CD4-positive, CD25-positive, alpha-beta regulatory T cell (primary cell): ENCODE results near the gene CHN1. TPM values are rescaled to one million over a fixed set of nuclear protein-coding genes. Genes with fewer than 3 reads are reported as not detected.
A peak's percentile ranks its signal among the peaks of the same experiment; 100 is the strongest.

Source experiments
- ATAC-seq, 2 donors: fragments of 150-1000 bp; cut with Tn5 transposase; one replicate each; pipeline ENCODE4 v1.10.0; 2021; ENCODE audit warnings: low read depth in 2 of 2, moderate number of reproducible peaks in 2 of 2, moderate library complexity in 1 of 2
- DNase-seq, 3 donors: peaks; one replicate each; pipeline versions ENCODE4 v3.0.0 to v3.0.0-alpha.2; 2012 to 2022; ENCODE audit warnings: mixed read lengths in 1 of 3
- H3K27ac ChIP-seq: one replicate; pipeline ENCODE4 v1.7.0; 2013; ENCODE audit warnings: mild to moderate bottlenecking, low read length; ENCODE audit not compliant: insufficient read depth, poor library complexity, severe bottlenecking
- H3K27me3 ChIP-seq: one replicate; pipeline ENCODE4 v1.7.0; 2013; ENCODE audit warnings: low read length; ENCODE audit not compliant: control insufficient read depth, insufficient read depth
- H3K36me3 ChIP-seq: one replicate; pipeline ENCODE4 v1.7.0; 2013; ENCODE audit warnings: mild to moderate bottlenecking, low read length, moderate library complexity; ENCODE audit not compliant: control insufficient read depth, insufficient read depth
- H3K4me1 ChIP-seq: 2 replicates; pipeline ENCODE4 v1.7.0; 2013; ENCODE audit warnings: mild to moderate bottlenecking, low read length; ENCODE audit not compliant: insufficient read depth, control insufficient read depth, poor library complexity, severe bottlenecking
- H3K4me3 ChIP-seq: one replicate; pipeline ENCODE4 v1.7.0; 2013; ENCODE audit warnings: low read depth, mild to moderate bottlenecking, low read length, moderate library complexity
- H3K9me3 ChIP-seq, 2 experiments: 1 replicate in 1 of 2; 2 replicates in 1 of 2; pipeline ENCODE4 v1.7.0; 2013; ENCODE audit warnings: low read length in 2 of 2, mild to moderate bottlenecking in 1 of 2, moderate library complexity in 1 of 2; ENCODE audit not compliant: control insufficient read depth in 2 of 2
- H3K27ac Mint-ChIP-seq, 3 donors: one replicate each; pipeline ENCODE4 v1.8.0; 2020 to 2022; ENCODE audit warnings: mild to moderate bottlenecking in 3 of 3, mixed read lengths in 3 of 3, moderate library complexity in 2 of 3
- H3K27me3 Mint-ChIP-seq: one replicate; pipeline ENCODE4 v1.8.0; 2022; ENCODE audit warnings: mild to moderate bottlenecking, mixed read lengths
- H3K36me3 Mint-ChIP-seq: one replicate; pipeline ENCODE4 v1.8.0; 2020; ENCODE audit warnings: mixed read lengths
- H3K4me1 Mint-ChIP-seq, 4 donors: one replicate each; pipeline ENCODE4 v1.8.0; 2020 to 2022; ENCODE audit warnings: mixed read lengths in 4 of 4, mild to moderate bottlenecking in 1 of 4
- H3K4me3 Mint-ChIP-seq, 4 donors: one replicate each; pipeline ENCODE4 v1.8.0; 2020 to 2022; ENCODE audit warnings: mild to moderate bottlenecking in 4 of 4, mixed read lengths in 4 of 4, moderate library complexity in 3 of 4
- H3K9me3 Mint-ChIP-seq, 7 donors: one replicate each; pipeline ENCODE4 v1.8.0; 2020 to 2022; ENCODE audit warnings: mixed read lengths in 7 of 7, mild to moderate bottlenecking in 3 of 7, moderate library complexity in 2 of 7
- polyA plus RNA-seq, 4 donors: library from polyadenylated mRNA; unstranded; fragments of 300-500 nt; fragmentation: Illumina TruSeq; gene quantifications; one replicate each; pipeline ENCODE4 v1.2.3, GENCODE V29; 2021
- total RNA-seq: library from RNA; stranded (reverse); gene quantifications from one replicate; pipeline ENCODE4 v1.2.3, GENCODE V29; 2022

Gene CHN1
- total and polyA plus RNA-seq, 5 donors from 2014 or later = 6.6 to 17.9 (median 12.0) TPM

DNA sequence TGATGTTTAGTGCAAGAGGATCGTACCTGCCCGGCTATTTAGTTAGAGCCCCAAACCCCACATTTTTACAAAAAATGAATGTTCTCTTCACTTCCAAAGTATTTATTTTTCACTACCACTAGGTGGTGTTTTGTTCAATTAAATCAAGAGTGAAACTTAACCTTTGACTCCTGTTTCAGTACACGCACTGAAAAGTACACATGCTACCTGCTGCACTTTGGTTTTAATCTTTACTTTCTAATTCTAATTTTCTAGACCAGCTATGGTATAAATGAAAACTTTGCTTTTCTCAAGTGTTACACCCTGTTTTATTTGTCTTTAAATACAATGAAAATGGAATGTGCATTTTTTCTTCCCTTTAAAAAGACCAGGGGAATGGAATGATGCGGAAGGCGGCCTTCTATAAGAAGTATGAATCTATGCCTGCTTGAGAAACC is 31.4 kb upstream of the CHN1 start:
- Mint-ChIP-seq H3K4me1 (peaks cover 4 to 7% (median 5%) of the 10 kb centered on the region in 4 donors), H3K27me3 (no peaks in the 10 kb centered on the region), H3K27ac (peak overlapping the region; percentile 55 to 68 (median 67)), H3K9me3 (peaks cover 0 to 1% (median 0%) of the 10 kb centered on the region in 7 donors), H3K4me3 (peak overlapping the region in 3 of 4 donors; percentile 53 to 75 (median 63)), H3K36me3 (no peaks in the 10 kb centered on the region)
- Histone ChIP-seq H3K27ac (no peak overlapping the region), H3K4me1 (no peaks in the 10 kb centered on the region), H3K9me3 (no peaks in the 10 kb centered on the region), H3K4me3 (peak overlapping the region; percentile 46), H3K36me3 (no peaks in the 10 kb centered on the region), H3K27me3 (no peaks in the 10 kb centered on the region)
- ATAC-seq = peak; percentile 28 to 50
- peak in 2 of 3 donors; percentile 49 to 62 for DNase-seq

DNA sequence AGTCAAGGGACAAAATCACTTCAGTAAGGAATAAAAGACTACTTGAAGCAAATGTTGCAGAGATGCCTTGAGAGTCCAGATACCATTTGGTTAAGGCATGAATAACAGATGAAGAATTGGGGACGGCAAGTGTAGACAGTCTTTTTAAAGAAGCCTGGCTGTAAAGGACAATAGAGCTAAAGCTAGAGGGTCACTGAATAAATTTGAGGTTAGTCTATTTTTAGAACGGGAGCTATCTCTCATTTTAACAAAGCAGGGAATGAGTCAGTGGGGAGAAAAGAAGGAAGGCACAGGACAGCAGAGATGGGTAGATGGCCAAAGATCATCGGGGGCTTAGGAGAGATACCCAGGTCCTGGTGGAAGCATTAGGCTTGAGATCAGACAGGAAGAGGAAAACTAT is 30.6 kb upstream of the CHN1 start:
- no peak for ATAC-seq
- H3K4me1 Mint-ChIP-seq = peaks cover 4 to 7% (median 5%) of the 10 kb centered on the region in 4 donors
- peaks cover 0 to 1% (median 0%) of the 10 kb centered on the region in 7 donors for H3K9me3 Mint-ChIP-seq
- Histone ChIP-seq H3K4me1 (no peaks in the 10 kb centered on the region), H3K36me3 (no peaks in the 10 kb centered on the region), H3K27ac (no peak overlapping the region), H3K27me3 (no peaks in the 10 kb centered on the region), H3K9me3 (no peaks in the 10 kb centered on the region), H3K4me3 (no peak overlapping the region)
- DNase-seq = no peak
- no peak overlapping the region for H3K4me3 Mint-ChIP-seq
- no peak overlapping the region for H3K27ac Mint-ChIP-seq
- H3K36me3 Mint-ChIP-seq = no peaks in the 10 kb centered on the region
- H3K27me3 Mint-ChIP-seq = no peaks in the 10 kb centered on the region

DNA sequence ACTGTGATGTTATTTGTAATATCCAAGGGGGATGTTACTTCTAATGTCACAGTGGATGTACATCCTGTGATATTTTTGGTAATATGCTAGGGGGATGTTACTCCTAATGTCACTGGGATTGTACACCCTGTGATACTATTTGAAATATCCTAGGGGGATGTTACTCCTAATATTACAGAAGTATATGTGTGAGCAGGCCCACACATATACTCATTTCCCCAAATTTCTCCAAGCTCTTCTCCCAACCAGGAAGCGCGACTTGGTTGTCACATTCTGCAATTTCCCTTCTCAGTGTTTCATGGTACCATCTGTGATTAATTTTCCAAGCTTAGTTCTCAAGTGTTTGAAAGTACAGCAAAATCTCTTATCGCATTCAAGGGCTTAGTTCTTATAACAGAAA is 29.5 kb upstream of the CHN1 start:
- no peak for DNase-seq
- Mint-ChIP-seq H3K36me3 (no peaks in the 10 kb centered on the region), H3K27me3 (no peaks in the 10 kb centered on the region), H3K4me1 (peaks cover 4 to 7% (median 5%) of the 10 kb centered on the region in 4 donors), H3K9me3 (peaks cover 0 to 3% (median 0%) of the 10 kb centered on the region in 7 donors), H3K4me3 (no peak overlapping the region), H3K27ac (no peak overlapping the region)
- Histone ChIP-seq H3K27ac (no peak overlapping the region), H3K36me3 (no peaks in the 10 kb centered on the region), H3K4me1 (no peaks in the 10 kb centered on the region), H3K9me3 (no peaks in the 10 kb centered on the region), H3K4me3 (no peak overlapping the region), H3K27me3 (no peaks in the 10 kb centered on the region)
- ATAC-seq = no peak

DNA sequence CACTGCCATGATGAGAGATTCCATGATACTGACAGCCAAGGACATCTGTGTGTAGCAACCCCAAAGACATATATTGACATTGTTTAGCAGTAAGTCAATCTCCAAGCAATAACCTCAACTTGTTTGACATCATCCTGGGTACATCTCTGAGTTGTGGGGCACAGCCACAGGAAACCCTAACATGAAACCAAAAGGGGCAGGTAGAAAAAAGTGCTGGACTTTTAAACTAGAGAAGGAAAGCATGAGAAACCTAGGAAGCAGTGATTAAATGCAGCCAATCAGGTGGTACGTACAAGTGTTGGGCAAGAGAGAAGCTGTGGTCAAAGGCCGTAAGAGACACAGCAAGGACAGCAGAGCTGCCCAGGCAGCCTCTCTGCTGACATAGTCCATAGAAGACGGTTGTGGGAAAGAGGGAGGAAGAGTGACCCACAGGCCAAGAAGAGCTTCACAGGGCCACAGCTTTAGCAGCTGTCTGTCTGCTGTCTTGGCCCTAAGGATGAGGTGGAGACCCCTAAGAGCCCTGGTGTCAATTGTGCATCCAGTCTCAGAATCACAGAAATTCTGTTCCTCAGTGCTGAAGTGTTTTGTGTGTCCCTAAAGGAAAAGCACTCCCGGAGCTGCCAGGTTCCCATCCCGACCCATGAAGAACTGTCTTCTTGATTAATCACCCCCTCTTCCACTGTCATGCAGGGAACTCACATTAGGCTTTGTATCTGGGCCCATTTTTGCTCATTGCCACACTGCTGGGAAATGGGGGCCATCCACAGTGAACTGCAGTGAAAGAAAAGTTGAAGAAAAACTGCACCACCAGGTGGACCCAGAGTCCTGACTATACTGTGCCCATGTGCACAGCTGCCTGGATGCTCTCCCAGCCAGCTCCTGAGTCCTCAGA is 25.4 kb upstream of the CHN1 start:
- Histone ChIP-seq H3K4me1 (no peaks in the 10 kb centered on the region), H3K27me3 (no peaks in the 10 kb centered on the region), H3K9me3 (no peaks in the 10 kb centered on the region), H3K36me3 (no peaks in the 10 kb centered on the region), H3K4me3 (no peak overlapping the region), H3K27ac (no peak overlapping the region)
- H3K36me3 Mint-ChIP-seq = no peaks in the 10 kb centered on the region
- peaks cover 0 to 2% (median 0%) of the 10 kb centered on the region in 7 donors for H3K9me3 Mint-ChIP-seq
- ATAC-seq (no peak), DNase-seq (peak in 1 of 3 donors; percentile 23)
- H3K27ac Mint-ChIP-seq = peak overlapping the region in 2 of 3 donors; percentile 30 to 60
- no peaks in the 10 kb centered on the region for H3K27me3 Mint-ChIP-seq
- no peak overlapping the region for H3K4me3 Mint-ChIP-seq
- no peaks in the 10 kb centered on the region for H3K4me1 Mint-ChIP-seq

DNA sequence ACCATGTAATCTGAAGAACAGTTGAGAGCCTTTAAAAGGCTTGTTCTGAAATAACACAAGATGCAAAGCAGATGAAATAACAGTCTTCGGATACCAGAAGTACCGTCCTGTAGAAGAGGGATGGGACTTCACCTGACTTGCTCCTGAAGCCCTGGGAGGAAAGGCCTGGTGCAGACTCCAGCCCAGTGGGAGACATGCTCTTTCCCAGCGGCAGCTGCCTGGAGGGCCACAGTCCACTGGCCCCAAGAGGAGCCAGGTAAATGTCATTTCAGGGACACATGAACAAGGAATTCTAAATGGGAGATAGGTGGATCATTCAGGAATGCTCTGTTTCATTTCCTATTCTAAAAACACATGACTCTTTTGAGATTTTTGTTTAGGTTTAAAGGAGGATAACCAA is 22.6 kb upstream of the CHN1 start:
- H3K4me1 ChIP-seq = no peaks in the 10 kb centered on the region
- no peak for ATAC-seq
- H3K4me3 ChIP-seq = no peak overlapping the region
- no peaks in the 10 kb centered on the region for H3K4me1 Mint-ChIP-seq
- H3K9me3 Mint-ChIP-seq = peaks cover 0 to 7% (median 0%) of the 10 kb centered on the region in 7 donors
- H3K27ac ChIP-seq = no peak overlapping the region
- H3K9me3 ChIP-seq = no peaks in the 10 kb centered on the region
- no peaks in the 10 kb centered on the region for H3K36me3 Mint-ChIP-seq
- no peak for DNase-seq
- peaks cover 7% of the 10 kb centered on the region for H3K27me3 Mint-ChIP-seq
- H3K27ac Mint-ChIP-seq = no peak overlapping the region
- H3K27me3 ChIP-seq = no peaks in the 10 kb centered on the region
- no peak overlapping the region for H3K4me3 Mint-ChIP-seq
- no peaks in the 10 kb centered on the region for H3K36me3 ChIP-seq

DNA sequence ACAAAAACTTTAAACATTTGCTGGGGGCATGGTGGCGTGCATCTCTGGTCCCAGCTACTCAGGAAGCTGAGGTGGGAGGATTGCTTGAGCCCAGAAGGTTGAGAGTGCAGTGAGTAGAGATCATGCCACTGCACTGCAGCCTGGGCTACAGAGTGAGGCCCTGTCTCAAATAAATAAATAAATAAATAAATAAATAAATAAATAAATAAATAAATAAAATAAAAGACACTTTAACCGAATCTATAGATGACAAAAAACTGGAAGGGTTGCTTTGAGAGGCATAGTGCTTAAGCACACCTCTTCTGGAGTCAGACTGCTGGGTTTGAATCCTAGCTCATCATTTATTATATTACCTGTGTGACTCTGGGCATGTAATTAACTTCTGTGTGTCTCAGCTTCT is 21.2 kb upstream of the CHN1 start:
- peaks cover 7% of the 10 kb centered on the region for H3K27me3 Mint-ChIP-seq

DNA sequence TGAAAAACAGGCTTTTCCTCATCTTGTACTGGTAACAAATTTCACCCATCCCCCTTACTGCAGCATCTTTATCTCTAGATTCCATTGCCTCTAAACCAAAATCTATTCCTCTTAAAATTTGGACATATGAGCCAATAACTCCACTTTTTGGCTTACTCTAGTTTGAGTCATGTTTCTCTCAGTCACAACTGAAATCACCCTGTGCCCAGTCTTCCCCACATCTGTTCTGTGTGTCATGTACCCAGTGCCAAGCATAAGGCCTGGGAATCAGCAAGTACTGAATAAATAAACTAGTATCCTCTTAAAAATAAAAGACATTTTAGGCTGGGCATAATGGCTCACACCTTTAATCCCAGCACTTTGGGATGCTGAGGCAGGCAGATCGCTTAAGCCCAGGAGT is 20.8 kb upstream of the CHN1 start:
- peaks cover 7% of the 10 kb centered on the region for H3K27me3 Mint-ChIP-seq
- Histone ChIP-seq H3K27ac (no peak overlapping the region), H3K4me1 (no peaks in the 10 kb centered on the region), H3K4me3 (no peak overlapping the region), H3K36me3 (no peaks in the 10 kb centered on the region), H3K27me3 (no peaks in the 10 kb centered on the region), H3K9me3 (no peaks in the 10 kb centered on the region)
- no peaks in the 10 kb centered on the region for H3K36me3 Mint-ChIP-seq
- no peak overlapping the region for H3K4me3 Mint-ChIP-seq
- H3K9me3 Mint-ChIP-seq = peaks cover 0 to 7% (median 0%) of the 10 kb centered on the region in 7 donors
- H3K27ac Mint-ChIP-seq = no peak overlapping the region
- no peaks in the 10 kb centered on the region for H3K4me1 Mint-ChIP-seq
- ATAC-seq (no peak), DNase-seq (no peak)

More for the DNA sequence above, 21.2 kb upstream of the CHN1 start:
- DNase-seq = no peak
- no peaks in the 10 kb centered on the region for H3K27me3 ChIP-seq
- ATAC-seq = no peak
- Mint-ChIP-seq H3K4me1 (no peaks in the 10 kb centered on the region), H3K4me3 (no peak overlapping the region), H3K27ac (no peak overlapping the region), H3K36me3 (no peaks in the 10 kb centered on the region), H3K9me3 (peaks cover 0 to 7% (median 0%) of the 10 kb centered on the region in 7 donors)
- H3K9me3 ChIP-seq = no peaks in the 10 kb centered on the region
- no peak overlapping the region for H3K27ac ChIP-seq
- no peaks in the 10 kb centered on the region for H3K4me1 ChIP-seq
- H3K36me3 ChIP-seq = no peaks in the 10 kb centered on the region
- H3K4me3 ChIP-seq = no peak overlapping the region

DNA sequence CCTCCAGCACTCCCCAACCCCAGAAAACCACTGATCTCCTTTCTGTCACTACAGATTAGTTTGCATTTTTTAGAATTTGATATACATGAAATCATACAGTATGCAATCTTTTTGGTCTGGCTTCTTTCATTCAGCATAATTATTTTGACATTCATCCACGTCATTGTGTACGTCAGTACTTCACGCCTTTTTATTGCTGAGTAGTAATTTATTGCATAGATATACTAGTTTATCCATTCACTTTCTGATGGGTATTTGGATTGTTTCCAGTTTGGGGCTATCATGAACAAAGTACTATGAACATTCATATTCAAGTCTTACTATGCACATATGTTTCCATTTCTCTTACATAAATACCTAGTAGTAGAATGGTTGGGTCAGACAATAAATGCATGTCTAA is 20.1 kb upstream of the CHN1 start:
- no peaks in the 10 kb centered on the region for H3K4me1 Mint-ChIP-seq
- peaks cover 0 to 5% (median 0%) of the 10 kb centered on the region in 7 donors for H3K9me3 Mint-ChIP-seq
- Histone ChIP-seq H3K9me3 (no peaks in the 10 kb centered on the region), H3K27me3 (no peaks in the 10 kb centered on the region), H3K4me1 (no peaks in the 10 kb centered on the region), H3K36me3 (no peaks in the 10 kb centered on the region), H3K27ac (no peak overlapping the region), H3K4me3 (no peak overlapping the region)
- H3K36me3 Mint-ChIP-seq = no peaks in the 10 kb centered on the region
- H3K4me3 Mint-ChIP-seq = no peak overlapping the region
- ATAC-seq (no peak), DNase-seq (no peak)
- peaks cover 7% of the 10 kb centered on the region for H3K27me3 Mint-ChIP-seq
- H3K27ac Mint-ChIP-seq = no peak overlapping the region
